HG03342 (cell line): Measurements from ENCODE around the gene IGDCC3.

Source experiments
- ATAC-seq: cut with Tn5 transposase; IDR thresholded peaks from one replicate; pipeline ENCODE4 v1.9.1; 2021; ENCODE audit warnings: mild to moderate bottlenecking, moderate library complexity; ENCODE audit not compliant: unreplicated experiment

IGDCC3 gene

DNA sequence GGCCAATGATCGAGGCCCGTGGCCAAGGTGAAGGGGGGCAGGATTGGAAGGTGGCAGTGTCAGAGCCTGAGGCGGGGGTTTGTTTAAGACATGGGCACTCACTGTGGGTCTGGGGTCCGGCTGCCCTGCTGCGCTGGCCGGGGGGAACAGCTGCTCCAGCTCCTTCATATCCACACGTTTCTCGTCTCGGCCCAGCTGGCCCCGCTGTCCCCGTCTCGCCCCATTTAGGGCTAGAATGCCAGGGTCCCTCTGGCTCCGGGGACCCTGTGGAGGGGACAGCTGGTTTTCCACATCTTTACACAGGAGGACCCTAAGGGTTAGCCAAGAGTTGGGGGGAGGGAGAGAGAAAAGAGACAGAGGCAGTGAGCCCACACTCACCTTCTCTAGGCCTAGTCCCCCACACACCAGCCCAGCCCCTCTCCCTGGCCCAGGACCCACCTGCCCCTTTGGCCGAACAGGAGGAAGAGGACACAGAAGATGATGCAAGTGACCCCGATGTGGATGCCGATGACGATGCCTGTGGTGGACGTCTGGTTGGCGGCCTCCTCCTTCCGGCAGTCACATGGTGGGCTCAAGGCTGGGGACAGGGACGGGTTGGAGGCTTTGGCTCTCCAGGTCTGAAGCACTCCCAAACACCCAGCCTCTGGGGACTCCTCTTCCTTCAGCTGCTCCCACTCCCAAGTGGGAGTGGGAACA lies 48.4 kb downstream of the IGDCC3 start:
- ATAC-seq = no peak

DNA sequence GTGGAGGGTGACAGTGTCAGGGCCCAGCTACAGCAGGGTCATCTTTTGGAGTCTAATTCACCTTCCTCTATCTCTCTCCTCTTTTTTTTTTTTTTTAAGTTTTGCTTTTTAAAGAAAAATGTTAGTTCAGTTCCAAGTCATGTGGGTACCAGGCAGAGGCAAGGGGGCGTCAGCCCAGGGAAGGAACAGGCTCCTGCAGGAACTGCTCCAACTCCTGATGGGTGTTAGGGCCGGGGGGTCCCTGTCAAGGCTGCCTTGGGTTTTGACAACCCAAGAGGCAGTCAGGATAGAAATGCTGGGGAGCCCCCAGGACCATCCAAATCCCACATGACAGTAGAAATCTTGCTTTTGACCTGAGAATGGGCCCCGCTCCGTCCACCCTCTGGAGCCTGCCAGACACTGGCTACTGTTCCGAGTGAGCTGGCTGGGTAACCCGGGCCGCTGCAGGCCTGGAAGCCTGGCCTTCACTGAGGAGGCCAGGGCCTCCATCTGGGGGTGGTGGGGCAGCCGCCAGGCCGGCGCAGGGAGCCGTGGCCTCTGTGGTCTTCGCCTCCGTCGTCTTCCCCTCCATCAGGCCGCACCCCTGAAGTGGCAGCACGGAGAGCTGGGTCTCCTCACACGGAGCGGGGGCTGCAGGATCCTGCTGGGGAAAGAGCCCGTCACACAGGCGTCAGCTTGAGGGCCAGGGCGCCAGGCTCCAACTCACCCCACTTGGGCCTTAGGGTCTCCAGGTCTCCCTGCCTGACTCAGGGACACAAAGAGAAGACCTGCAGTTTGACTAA lies 49.1 kb downstream of the IGDCC3 start:
- ATAC-seq = no peak

DNA sequence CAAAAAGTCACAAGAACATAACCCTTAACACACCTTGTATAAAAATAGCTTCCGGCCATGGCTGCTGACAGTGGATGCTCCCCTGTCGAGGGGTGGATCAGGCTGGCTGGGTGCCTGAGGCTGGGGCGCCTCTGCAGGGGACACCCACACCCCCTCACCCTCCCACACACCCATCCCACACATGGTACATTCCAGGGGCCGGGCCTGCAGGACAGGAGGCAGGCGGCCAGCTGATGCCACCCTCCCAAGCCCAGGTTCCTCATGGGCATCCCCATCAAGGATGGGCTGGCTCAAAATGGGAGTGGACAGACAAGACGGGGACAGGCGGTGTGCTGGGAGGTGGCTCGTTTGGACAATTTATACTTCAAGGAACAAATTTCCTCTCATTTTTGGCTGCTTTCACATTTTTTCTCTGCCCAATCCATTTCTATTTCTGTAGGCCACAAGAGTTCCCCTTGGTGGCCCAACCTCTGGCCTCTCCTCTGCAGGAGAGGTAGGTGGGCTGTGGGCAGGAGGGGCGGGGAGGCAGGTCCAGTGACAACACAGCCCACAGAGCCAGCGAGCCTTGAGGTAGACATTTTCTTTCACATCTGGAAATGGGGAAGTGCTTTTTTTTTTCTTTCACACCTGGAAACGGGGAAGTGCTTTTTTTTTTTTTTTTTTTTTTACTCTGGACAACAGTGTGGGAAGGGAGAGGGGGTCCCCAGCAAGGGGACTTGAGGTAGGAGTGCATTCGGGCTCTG lies 50.0 kb downstream of the IGDCC3 start:
- ATAC-seq = no peak

DNA sequence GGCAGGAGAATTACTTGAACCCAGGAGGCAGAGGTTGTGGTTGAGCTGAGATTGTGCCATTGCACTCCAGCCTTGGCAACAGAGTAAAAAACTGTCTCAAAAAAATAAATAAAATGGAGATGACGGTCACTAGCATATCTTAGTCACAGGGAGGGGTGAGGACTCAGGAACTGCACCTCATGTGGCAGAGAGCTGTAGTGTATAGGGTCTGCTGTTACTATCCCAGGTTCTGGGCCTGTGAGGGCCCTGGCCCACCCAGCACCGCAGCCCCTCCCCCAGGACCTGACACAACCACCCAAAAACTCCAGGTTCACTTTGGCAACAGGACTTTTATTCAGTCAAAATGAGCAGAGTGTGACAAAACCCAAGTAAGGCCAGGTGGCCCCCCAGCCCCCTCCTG lies 51.0 kb downstream of the IGDCC3 start:
- no peak for ATAC-seq

DNA sequence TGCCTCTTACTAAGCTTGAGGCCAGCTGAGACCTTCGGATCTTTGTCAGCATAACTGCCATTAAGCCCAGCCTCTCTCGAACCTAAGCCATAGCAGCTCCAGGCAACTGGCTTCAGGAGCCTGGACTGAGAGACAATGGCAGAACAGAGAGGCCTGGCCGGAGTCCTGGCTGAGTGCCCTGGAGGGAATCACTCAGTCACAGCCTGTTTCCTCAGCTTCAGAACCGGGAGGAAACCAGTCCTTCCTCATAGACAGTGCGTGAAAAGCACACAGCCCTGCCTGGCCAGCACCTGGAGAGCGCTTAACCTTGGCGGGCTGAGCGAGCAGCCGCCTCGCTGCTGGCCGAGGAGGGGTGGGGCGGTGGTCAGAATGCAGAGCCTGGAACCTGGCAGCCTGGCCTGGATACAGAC lies 51.7 kb downstream of the IGDCC3 start:
- no peak for ATAC-seq

DNA sequence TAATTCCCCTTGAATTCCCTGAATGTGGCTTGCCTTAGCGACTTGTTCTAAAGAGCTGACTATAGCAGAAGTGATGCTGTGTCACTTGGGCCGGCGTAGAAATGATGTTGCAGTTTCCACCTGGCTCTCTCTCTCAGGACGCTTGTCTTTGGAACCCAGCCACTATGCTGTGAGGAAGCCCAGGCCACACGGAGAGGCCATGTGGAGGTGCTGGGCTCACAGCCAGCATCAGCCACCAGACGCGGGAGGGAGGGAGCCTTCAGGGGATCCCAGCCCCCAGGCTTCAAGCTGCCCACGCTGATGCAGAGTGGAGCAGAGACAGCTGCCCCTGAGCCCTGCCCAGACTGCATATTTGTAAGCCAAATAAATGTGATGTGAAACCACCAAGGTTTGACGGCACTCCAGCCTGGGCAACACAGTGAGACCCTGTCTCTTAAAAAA lies 54.7 kb downstream of the IGDCC3 start:
- no peak for ATAC-seq

DNA sequence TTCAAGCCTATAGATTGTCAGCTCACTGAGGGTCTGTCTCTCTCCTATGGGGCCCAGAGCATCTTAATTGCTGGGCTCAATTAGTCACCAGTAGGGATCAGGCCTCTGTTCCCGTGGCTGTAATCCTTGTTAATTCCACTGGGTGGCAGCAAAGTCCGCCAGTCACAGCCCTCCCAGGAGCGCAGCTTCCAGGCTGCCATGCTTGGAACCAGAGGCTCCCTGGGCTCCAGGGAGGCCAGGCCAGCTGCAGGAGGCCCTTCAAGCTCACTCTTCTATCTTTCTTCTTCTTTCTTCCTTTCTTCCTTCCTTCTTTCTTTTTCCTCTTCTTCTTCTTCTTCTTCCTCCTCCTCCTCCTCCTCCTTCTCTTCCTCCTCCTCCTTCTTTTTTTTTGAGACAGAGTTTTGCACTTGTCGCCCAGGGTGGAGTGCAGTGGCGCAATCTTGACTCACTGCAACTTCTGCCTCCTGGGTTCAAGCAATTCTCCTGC lies 58.9 kb downstream of the IGDCC3 start:
- no peak for ATAC-seq

DNA sequence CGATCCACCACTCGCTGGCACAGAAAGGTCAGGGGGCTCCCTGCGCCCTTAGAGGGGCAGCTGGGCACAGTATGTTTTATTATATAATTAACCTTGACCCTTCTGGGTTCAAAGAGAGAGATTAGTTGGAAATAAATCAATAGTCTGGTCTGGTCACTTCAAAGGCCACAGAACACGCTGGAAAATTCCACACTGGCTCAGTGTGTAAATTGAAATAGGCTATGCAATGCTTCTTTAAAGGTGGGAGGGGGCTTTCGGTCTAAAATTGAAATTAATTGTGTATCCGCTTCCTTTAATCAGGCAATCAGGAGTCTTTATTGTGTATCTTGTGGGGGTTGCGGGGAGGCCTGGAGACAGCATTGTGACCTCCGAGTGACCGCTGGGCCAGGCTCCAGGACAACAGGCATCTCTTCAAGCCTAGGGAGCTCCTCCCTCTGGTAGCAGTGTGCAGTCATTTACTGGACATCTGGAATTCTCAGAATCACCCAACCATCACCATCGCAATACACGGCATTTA lies 65.3 kb downstream of the IGDCC3 start:
- ATAC-seq = no peak

DNA sequence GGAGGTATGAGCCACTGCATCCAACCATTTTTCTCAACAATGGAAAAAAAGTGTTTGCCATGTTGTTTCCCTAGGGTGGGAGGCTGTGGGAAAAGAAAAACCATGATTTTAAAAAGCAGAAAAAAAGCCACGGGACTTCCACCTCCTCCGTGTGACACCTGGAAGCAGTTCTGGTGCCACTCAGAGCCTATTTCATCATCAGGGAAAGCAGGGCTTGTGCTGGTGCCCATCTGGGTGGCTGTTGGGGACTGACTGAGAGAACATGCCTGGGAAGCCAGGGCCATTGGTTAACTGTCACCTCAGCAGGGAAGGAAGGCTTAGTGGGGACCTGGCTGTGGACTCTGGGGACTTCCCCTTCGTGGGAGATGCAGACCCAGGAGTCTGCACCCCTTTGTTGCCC lies 66.0 kb downstream of the IGDCC3 start:
- no peak for ATAC-seq

DNA sequence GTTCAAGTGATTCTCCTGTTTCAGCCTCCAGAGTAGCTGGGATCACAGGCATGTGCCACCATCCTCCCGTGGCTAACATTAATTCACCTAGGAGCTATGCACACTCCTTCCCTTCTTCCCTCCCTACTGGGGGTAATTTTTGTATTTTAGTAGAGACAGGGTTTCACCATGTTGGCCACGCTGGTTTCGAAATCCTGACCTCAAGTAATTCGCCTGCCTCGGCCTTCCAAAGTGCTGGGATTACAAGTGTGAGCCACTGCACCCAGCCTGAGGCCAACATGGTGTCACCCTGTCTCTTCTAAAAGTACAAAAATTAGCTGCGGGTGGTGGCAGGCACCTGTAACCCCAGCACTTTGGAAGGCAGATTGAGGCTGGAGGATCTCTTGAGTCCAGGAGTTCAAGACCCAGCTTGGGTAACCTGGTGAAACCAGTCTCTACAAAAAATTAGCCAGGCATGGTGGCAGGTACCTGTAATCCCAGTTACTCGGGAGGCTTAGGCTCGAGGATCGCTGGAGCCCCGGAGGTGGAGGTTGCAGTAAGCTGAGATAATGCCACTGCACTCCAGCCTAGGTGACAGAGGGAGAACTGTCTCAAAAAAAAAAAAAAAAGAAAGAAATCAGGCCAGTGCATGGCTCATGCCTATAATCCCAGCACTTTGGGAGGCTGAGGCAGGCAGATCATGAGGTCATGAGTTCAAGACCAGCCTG lies 67.2 kb downstream of the IGDCC3 start:
- ATAC-seq = no peak

DNA sequence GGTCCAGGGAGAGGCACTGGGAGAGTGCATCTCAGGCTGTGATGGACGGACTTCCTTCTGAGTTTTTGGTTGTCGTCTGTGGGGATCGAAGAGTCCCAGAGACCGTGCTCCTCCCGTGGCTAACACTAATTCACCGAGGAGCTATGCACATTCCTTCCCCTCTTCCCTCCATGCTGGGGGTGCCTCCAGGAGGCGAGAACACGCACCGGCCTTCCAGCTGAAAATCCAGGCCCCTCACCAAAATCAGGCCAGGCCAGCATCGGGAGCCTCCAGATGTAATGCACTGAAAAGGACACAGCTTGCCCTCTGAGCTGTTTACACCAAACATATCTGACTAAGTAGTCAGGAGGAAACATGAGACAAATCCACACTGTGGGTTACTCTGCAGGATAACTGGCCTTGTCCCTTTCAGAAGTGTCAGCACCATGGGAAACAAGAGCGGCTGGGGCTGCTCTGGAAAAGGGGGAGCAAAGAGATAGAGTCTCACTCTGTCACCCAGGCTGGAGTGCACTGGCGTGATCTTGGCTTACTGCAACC lies 67.9 kb downstream of the IGDCC3 start:
- no peak for ATAC-seq

DNA sequence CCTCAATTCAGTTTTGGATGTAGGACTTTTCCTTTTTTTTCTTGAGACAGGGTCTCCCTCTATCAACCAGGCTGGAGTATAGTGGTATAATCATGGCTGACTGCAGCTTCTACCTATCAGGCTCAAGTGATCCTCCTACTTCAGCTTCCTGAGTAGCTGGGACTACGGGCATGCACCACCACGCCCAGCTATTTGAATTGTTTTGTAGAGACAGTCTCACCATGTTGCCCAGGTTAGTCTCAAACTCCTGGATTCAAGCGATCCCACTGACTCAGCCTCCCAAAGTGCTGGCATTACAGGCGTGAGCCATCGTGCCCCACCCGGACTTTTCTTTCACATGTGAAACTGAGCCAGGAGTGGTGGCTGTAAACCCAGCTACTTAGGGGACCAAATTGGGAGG lies 69.8 kb downstream of the IGDCC3 start:
- no peak for ATAC-seq

DNA sequence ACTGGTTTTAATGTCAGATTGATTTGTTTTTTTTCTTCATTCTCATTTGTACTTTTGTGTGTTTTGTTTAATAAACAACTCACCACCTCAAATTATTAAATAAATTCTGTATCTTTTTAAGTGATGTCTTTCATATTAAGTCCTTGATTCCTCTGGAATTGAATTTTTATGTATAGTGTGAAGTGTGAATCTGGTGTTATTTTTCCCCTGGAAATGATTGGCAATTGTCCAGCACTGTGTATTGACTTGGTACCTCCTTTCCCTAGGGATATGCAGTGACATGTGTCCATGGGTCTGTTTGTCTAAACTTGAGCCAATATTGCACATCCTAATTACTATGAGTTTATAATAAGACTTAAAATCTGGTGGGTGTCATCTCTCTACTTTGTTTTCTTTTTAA lies 71.3 kb downstream of the IGDCC3 start:
- no peak for ATAC-seq

DNA sequence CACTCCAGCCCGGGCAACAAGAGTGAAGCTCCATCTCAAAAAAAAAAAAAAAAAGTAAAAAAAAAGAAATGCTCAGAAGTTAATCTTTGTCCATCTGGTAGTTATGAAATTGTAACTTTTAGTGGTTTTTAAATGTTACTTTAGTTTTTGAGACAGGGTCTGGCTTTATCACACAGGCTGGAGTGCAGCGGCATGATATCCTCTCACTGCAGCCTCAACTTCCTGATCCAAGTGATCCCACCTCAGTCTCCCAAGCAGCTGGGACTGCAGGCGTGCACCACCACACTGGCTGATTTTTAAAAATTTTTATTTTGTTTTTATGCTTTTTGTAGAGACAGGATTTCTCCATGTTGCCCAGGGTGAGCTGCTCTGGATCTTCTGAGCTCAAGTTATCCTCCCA lies 72.0 kb downstream of the IGDCC3 start:
- ATAC-seq = no peak

DNA sequence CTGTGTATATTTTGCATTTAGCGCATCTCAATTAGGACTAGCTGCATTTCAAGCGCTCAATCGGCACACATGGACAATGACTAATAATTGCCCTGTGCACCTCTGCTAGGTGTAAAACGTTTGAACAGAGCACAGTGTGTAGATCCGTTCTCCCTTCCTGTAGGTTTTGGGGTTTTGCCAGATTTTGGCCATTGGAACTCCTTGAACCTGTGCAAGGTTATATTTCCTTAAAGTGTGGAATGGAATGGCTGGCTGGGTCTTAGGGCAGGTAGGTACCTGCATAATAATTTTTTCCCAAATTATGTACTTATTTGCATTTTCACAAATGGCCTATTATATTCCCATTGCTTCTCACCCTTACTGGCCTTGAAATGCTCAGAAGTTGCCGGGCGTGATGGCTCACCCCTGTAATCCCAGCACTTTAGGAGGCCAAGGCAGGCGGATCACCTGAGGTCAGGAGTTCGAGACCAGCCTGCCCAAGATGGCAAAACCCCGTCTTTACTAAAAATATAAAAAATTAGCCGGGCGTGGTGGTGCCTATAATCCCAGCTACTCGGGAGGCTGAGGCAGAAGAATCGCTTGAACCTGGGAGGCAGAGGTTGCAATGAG lies 72.5 kb downstream of the IGDCC3 start:
- ATAC-seq = no peak

DNA sequence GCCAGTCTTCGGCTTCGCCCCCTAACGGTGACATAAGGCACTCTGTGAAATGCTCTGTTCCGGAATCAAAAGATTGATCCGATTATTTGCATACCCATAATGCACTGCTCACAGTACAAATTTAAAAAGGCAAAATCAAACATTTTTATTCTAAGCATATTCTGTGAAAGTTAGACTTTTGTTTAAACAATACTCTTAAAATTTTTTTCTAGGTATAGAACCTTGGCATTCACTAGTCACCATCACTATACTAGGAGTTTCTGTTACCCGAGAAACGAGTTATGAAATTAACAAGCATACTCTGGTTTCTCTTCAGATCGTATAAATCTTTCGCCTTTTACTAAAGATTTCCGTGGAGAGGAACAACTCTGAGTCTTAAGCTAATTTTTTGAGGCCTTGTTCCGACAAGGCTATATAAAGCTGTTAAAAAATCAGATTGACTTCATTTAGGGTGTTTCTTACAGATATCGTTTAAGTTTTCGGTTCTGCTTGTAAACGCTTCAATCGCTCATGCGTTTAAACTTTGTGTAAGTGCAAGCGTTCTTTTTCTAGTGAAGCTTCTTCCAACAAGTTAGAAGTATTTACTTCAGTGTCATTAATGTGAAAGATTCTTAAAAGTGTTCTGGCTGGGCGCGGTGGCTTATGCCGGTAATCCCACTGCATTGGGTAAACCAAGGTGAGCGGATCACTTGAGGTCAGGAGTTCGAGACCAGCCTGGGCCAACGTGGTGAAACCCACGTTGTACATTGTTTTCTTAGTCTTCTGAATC lies 73.2 kb downstream of the IGDCC3 start, which contains the start of gene RNU5B-1:
RNU5B-1 (plus strand) TSS at position 297 of the 769 bp plus-strand sequence.
- ATAC-seq = peak; percentile 58

DNA sequence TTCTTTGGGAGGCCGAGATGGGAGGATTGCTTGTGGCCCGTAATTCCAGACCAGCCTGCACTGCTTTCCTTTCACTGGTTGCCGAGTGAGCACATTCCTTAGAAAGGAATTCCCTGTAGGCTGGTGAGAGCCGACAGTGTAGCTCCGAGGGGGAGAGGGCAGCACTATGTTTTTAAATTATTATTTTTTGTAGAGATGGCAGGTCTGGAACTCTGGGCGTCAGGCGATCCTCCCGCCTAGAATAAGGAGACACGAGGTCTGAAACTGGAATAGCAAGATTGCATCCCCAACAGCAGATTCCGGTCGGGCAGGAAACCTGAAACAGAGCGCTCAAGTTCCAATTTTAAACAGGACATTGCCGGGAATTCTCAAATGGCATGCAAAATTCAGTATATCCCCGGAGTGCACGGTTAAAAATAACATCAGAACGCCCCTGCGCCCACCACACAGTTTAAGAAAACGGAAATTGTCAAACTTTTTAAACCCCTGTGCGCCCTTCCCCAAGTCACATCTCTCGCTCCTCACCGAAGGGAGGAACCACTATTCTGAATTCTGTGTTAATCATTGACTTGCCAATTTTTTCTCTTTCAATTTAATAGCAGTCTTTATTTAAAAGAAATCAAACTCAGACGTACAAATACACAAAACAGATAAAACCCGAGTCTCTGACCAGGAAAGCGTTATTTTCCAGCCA lies 74.0 kb downstream of the IGDCC3 start:
- peak; percentile 1 for ATAC-seq

DNA sequence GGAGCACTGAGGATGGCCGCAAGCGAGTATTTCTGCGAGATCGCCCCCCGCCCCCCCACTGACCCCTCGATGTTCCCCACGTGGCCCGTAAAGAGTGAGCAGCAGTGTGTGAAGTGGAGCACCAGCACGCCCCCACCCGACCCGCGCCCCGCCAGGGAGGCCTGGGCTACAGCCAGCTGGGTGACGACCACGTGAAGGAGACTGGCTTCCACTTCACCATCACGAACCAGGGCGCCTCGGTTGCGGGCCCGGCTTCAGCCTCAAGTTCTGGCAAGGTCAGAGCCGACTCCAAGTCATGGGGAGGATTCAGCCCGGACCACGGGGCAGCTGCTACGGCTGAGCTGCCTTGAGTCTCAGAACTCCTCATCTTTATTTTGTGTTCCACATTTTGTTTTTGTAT lies 75.7 kb downstream of the IGDCC3 start:
- ATAC-seq = no peak
